GM12892 (cell line): Measurements from ENCODE around the gene MEN1.

Experiments used
- POLR2A ChIP-seq: IDR thresholded peaks from 2 replicates; pipeline ENCODE4 v1.6.1; 2011; ENCODE audit warnings: low read depth, low read length, control low read depth
- TAF1 ChIP-seq: IDR thresholded peaks from 2 replicates; pipeline ENCODE4 v1.6.1; 2011; ENCODE audit warnings: low read depth, mild to moderate bottlenecking, control low read depth, low read length, borderline replicate concordance

GRCh38 chr11:64842366-64842759 is 32.0 kb upstream of the MEN1 start:
- TF ChIP-seq POLR2A (no peak), TAF1 (no peak)
